GM18502 (cell line): ENCODE data around the gene DEFB124.
"Not testable (repeated sequence)": the region's sequence is repeated elsewhere in the genome, so short reads cannot be mapped to it uniquely, and the experiment has no call there.

Experiments used
- ATAC-seq: cut with Tn5 transposase; IDR thresholded peaks from one replicate; pipeline ENCODE4 v1.9.1; 2021; ENCODE audit warnings: mild to moderate bottlenecking; ENCODE audit not compliant: unreplicated experiment, poor library complexity

DEFB124 gene

GRCh38 chr20:31430568-31431115, 44.3 kb downstream of the DEFB124 start:
- no peak for ATAC-seq

- ATAC-seq = not testable (repeated sequence)
These were observed 47.4 kb downstream of the DEFB124 start for GRCh38 chr20:31427576-31427975.

DNA sequence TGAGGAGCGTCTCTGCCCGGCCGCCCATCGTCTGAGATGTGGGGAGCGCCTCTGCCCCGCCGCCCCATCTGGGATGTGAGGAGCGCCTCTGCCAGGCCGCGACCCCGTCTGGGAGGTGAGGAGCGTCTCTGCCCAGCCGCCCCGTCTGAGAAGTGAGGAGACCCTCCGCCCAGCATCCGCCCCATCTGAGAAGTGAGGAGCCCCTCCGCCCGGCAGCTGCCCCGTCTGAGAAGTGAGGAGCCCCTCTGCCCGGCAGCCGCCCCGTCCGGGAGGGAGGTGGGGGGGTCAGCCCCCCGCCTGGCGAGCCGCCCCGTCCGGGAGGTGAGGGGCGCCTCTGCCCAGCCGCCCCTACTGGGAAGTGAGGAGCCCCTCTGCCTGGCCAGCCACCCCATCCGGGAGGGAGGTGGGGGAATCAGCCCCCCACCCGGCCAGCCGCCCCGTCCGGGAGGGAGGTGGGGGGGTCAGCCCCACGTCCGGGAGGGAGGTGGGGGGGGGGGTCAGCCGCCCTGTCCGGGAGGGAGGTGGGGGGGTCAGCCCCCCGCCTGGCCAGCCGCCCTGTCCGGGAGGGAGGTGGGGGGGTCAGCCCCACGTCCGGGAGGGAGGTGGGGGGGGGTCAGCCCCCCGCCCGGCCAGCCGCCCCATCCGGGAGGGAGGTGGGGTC, 47.9 kb downstream of the DEFB124 start:
- ATAC-seq = not testable (repeated sequence)

DNA sequence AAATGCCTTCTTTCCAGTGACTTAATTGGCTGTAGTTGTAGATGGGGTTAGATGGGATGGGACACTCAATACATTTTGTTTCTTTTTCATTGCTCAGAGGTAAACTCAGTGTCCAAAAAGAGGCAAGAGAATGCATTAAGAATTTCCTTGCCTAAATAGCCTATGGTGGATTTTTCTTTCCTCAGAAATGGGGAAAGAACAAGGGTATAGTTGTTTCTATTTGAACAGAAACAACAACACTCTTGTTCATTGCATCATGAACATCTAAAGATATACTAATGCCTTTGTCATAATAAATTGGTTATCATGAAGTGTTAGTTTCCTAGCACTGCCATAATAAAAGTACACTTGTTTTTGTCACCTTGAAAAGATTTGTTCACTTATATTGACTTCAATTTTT, 49.1 kb downstream of the DEFB124 start:
- no peak for ATAC-seq

- ATAC-seq = no peak
These were observed 56.6 kb downstream of the DEFB124 start for GRCh38 chr20:31418307-31418706.

GRCh38 chr20:31415653-31416052, 59.3 kb downstream of the DEFB124 start:
- ATAC-seq = no peak
